Right renal pelvis (tissue), 4 donors: Measurements from ENCODE around the gene SLC18A3. TPM values are rescaled to one million over a fixed set of nuclear protein-coding genes. Genes with fewer than 3 reads are reported as not detected.

Source experiments
- DNase-seq, 4 donors: peaks; one replicate each; pipeline ENCODE4 v3.0.0-alpha.2; 2013; ENCODE audit warnings: low read depth in 4 of 4, low spot score in 3 of 4, missing footprints in 1 of 4
- polyA plus RNA-seq, 4 donors: library from polyadenylated mRNA; unstranded; fragments of 120-200 nt; gene quantifications; one replicate each; pipeline ENCODE4 v1.2.1, GENCODE V29; 2013; ENCODE audit not compliant: insufficient read length in 4 of 4

Gene SLC18A3
- polyA plus RNA-seq, 4 donors = not detected

DNA sequence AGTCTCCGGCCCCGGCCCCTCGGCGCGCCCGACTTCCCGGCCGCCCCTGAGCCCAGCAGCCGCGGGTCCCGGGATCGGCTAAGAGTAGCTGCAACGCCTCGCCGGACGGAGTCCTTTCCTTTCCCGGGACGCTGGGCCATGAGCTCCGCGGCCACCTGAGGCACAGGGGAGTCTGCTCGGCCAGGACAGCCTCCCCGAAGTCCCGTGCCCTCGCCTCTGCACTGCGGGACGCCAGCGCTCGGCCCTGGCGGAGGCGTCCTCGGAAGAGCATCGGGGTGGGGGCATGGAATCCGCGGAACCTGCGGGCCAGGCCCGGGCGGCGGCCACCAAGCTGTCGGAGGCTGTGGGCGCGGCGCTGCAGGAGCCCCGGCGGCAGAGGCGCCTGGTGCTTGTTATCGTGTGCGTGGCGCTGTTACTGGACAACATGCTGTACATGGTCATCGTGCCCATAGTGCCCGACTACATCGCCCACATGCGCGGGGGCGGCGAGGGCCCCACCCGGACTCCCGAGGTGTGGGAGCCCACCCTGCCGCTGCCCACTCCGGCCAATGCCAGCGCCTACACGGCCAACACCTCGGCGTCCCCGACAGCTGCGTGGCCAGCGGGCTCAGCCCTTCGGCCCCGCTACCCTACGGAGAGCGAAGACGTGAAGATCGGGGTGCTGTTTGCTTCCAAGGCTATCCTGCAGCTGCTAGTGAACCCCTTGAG is 502 bp downstream of the SLC18A3 start:
- no peak for DNase-seq

DNA sequence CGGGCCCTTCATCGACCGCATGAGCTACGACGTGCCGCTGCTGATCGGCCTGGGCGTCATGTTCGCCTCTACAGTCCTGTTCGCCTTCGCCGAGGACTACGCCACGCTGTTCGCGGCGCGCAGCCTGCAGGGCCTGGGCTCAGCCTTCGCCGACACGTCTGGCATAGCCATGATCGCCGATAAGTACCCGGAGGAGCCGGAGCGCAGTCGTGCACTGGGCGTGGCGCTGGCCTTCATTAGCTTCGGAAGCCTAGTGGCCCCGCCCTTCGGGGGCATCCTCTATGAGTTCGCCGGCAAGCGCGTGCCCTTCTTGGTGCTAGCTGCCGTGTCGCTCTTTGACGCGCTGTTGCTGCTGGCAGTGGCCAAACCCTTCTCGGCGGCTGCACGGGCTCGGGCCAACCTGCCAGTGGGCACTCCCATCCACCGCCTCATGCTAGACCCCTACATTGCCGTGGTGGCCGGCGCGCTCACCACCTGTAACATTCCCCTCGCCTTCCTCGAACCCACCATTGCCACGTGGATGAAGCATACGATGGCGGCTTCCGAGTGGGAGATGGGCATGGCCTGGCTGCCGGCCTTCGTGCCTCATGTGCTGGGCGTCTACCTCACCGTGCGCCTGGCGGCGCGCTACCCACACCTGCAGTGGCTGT is 1.2 kb downstream of the SLC18A3 start:
- DNase-seq = no peak

GRCh38 chr10:49611816-49612512 is 1.9 kb downstream of the SLC18A3 start:
- no peak for DNase-seq

- DNase-seq = no peak
Measured at GRCh38 chr10:49612513-49613164, 2.5 kb downstream of the SLC18A3 start.

GRCh38 chr10:49613165-49613881 is 3.2 kb downstream of the SLC18A3 start:
- no peak for DNase-seq

GRCh38 chr10:49613882-49614241 is 3.8 kb downstream of the SLC18A3 start, which contains the start of gene CHAT:
CHAT (plus strand) TSS chr10:49614037; CDS start chr10:49614190, 153 bp downstream.
- DNase-seq = no peak

GRCh38 chr10:49614242-49615198 is 4.4 kb downstream of the SLC18A3 start:
- DNase-seq = no peak

DNA sequence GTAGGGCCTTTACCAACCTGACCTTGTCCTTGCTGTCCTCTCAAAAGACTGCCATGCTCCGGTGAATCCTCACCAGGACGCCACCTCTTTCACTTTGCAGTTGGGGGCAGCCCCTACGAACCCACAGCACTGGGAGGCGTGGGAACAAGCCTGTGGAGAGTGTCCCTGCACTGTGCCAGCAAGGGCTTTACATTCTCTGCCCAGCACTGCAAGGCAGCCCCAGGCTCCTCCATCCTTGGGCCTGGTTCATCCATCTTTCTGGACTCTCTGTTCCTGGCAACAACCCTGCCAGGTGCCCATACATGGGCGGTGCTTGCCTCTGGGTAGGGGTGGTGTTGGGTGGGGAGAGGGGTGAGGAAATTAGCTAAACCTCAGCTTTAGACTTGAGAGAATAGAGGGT is 5.1 kb downstream of the SLC18A3 start:
- DNase-seq = no peak

DNA sequence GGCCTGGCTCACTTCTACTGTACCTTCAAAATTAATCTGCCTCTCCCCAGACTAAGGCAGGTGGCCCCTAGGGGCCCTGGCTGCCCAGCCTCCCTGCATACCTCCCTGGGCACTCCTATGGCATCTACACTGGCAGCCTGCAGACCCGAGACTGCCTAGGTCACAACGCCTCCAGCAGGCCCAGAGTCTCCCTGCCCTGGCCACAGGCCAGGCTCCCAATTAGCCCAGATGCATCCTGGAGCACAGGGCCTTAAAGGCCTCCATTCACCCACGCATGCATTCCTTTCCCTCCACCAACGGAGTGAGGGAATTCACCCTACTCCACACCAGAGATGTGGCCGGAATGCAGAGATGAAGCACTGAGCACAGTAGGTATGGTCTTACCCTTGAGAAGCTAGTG is 5.6 kb downstream of the SLC18A3 start:
- DNase-seq = no peak

DNA sequence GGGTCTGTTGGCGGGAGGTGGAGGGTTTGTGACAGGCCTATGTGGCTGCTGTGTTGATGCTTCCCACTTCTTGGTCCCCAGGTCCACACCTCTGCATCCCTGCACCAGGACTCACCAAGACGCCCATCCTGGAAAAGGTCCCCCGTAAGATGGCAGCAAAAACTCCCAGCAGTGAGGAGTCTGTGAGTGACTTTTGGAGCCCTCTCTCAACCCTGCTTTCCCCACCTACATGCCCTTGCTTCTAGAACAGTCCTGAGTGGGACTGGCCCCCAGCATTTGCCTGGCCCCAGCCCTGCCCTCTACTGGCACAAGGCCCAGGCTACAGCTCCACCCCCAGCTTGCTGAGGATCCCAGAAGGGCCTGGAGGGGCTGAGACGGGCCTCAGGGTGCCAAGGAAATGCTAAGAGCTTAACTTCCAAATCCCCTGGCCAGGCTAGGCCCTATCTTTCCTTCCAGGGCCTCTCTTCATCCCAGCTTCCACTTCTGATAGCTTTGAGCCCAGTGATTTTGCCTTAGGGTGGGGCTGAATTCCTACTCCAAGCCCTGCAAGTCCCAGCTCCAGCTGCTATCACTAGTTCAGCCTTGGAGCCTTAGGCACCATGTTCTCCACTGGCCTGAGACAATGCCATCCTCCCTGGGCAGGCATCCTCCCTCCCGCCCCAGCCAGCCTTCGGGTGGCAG is 6.5 kb downstream of the SLC18A3 start:
- no peak for DNase-seq

GRCh38 chr10:49617121-49618020 is 7.3 kb downstream of the SLC18A3 start:
- DNase-seq = no peak

- DNase-seq = no peak
Measured at GRCh38 chr10:49618821-49619220, 8.7 kb downstream of the SLC18A3 start.

- no peak for DNase-seq
Measured at GRCh38 chr10:49619613-49620012, 9.5 kb downstream of the SLC18A3 start.

- DNase-seq = no peak
Measured at GRCh38 chr10:49620286-49620810, 10.2 kb downstream of the SLC18A3 start.

- no peak for DNase-seq
Measured at GRCh38 chr10:49620841-49621378, 10.8 kb downstream of the SLC18A3 start.

DNA sequence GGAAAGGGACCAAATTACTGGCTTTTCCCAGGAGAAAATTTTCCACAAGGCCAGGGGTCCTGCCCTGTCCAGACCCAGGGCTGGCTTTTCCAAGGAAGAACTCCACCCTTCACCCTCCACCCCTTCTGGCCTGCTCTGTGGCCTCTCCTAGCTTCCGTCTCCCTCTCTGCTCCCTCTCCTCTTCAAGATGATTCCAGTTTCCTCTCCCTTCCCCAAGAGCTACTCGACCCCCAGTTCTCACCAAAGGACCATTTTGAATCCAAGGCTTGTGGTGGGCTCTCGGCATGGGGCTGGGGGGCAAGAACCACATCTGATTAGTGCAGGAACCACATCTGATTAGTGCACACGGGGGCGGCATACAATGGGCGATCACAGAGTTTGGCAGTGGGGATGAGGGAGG is 11.5 kb downstream of the SLC18A3 start:
- DNase-seq = no peak
